Activated naive CD8-positive, alpha-beta T cell (primary cell): ENCODE data around the gene ZBTB46.

Source experiments
- H3K27ac Mint-ChIP-seq: one replicate; pipeline ENCODE4 v1.8.0; 2021; ENCODE audit warnings: mixed read lengths
- H3K27me3 Mint-ChIP-seq: one replicate; pipeline ENCODE4 v1.8.0; 2021; ENCODE audit warnings: mixed read lengths
- H3K36me3 Mint-ChIP-seq: one replicate; pipeline ENCODE4 v1.8.0; 2021; ENCODE audit warnings: mixed read lengths
- H3K4me1 Mint-ChIP-seq: one replicate; pipeline ENCODE4 v1.8.0; 2021; ENCODE audit warnings: low read depth, mixed read lengths
- H3K4me3 Mint-ChIP-seq: one replicate; pipeline ENCODE4 v1.8.0; 2021; ENCODE audit warnings: mild to moderate bottlenecking, mixed read lengths
- H3K9me3 Mint-ChIP-seq: one replicate; pipeline ENCODE4 v1.8.0; 2021; ENCODE audit warnings: low read depth, mixed read lengths

ZBTB46 gene

DNA sequence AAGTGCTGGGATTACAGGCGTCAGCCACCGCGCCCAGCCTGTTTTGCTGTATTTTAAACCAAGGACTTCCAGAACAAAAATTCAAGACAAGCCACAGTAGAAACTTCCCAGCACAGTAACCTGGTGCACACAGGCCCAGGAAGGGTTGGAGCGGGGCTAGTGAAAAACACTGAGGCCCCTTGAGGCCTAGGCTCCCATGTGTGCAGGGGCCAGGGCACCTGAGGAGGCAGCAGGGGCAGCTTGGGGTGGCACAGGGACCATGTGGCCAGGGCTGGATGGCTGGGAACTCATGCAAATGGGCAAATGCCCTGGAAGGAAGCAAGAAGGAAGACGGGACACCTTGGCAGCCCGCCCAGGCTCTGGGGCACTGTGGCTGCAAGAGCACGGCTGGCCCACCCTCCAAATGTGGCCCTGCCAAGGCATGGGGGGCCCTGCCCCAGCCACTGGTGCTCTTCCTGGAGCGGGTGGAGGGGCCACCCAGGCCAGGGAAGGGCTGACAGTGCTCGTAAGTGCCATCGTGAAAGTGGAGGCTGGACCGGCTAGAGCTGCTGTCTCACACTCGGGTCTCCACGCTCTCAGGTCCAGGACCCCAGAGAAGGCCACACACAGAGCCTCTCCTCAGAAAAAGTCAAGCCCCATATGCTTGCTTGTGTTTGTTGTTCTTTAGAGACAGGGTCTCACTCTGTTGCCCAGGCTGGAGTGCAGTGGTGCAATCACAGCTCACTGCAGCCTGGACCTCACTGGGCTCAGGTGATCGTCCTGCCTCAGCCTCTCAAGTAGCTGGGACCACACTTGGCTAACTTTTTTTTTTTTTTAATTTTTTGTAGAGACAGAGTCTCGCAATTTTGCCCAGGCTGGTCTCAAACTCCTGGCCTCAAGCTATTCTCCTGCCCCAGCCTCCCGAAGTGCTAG, 81.2 kb downstream of the ZBTB46 start:
- no peaks in the 10 kb centered on the region for H3K9me3 Mint-ChIP-seq
- no peak overlapping the region for H3K4me3 Mint-ChIP-seq
- no peaks in the 10 kb centered on the region for H3K36me3 Mint-ChIP-seq

DNA sequence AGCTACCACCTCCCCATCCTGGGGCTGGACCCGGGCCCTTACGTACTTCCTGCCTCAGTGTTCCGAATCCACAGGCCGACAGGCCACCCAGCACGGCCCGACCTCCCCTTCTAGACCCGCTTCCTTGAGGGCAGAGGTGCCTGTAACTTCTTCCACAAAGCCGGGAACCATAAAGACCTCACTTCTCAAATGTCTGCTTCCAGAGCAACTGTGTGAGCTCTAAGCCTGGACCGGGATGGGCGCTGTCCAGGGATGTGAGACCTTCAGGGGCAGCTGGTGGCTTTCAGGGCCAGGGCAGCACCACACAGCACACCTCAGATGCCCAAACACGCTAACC, 82.2 kb downstream of the ZBTB46 start:
- no peaks in the 10 kb centered on the region for H3K36me3 Mint-ChIP-seq
- no peak overlapping the region for H3K27ac Mint-ChIP-seq
- H3K4me1 Mint-ChIP-seq: peaks cover 25% of the 10 kb centered on the region
- no peaks in the 10 kb centered on the region for H3K9me3 Mint-ChIP-seq
- H3K27me3 Mint-ChIP-seq: no peaks in the 10 kb centered on the region
- no peak overlapping the region for H3K4me3 Mint-ChIP-seq

More for the DNA sequence above, 81.2 kb downstream of the ZBTB46 start:
- Mint-ChIP-seq H3K4me1 (peaks cover 25% of the 10 kb centered on the region), H3K27me3 (no peaks in the 10 kb centered on the region), H3K27ac (no peak overlapping the region)

DNA sequence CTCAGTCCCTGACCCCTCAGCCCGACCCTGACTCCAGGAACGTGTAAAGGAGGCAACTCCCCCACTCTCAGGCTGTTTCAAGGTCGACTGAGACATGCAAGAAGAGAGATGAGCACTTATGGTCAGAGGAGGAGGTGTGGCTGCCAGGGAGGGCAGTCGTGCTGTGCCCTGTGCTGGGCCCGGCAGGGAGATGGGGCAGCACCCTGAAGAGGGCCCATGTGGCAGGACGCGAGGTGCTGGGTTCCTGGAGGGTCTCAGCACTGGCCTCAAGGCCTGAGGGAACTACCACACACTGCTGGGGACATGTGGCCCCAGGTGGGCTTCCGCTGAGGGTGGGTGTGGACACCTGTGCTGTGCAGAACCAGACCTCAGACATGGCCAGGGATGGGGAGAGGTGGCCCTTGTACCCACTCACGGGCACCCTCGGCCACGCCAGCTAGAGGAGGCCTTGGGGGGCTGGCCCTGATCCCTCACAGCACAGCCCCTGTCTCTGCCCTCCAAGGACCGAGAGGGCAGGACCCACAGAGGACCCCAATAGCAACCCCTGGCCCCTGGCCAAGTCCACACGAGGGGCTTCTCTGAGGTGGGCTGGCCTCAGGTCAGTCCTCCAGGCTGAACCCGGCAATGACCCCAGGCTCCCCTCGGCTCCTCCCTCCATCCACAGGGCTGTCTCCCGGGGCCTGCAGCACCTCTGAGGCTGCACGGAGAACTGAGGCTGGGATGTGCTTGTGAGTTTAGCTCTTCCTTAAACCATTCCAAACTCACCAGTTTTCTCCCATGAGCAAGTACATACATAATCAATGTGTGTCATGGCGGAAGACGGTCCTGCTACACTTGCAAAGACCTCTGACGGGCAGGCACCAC, 82.8 kb downstream of the ZBTB46 start:
- H3K27me3 Mint-ChIP-seq: no peaks in the 10 kb centered on the region
- no peak overlapping the region for H3K27ac Mint-ChIP-seq
- no peak overlapping the region for H3K4me3 Mint-ChIP-seq
- no peaks in the 10 kb centered on the region for H3K36me3 Mint-ChIP-seq
- no peaks in the 10 kb centered on the region for H3K9me3 Mint-ChIP-seq
- peaks cover 25% of the 10 kb centered on the region for H3K4me1 Mint-ChIP-seq

DNA sequence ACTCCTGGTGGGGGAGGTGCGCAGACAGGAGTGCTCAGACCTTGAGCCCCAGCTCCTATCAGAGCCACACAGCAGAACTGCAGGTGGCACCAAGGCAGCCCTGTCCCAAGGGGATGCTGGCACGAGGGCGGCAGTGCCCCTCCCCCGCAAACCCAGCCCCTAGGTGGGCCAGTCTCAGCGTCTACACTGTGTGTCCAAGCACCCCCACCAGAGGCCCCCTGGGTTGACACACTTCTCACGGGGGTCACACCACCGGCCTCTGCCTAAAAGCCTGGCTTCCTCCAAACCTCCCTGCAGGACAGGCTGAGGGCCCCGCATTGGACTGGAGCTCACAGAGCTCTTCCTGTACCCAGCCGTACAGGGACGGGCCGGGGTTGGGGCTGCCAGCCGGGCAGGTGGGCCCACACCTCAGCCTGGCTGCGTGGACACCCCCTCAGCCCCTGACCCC, 83.4 kb downstream of the ZBTB46 start:
- Mint-ChIP-seq H3K27me3 (no peaks in the 10 kb centered on the region), H3K27ac (no peak overlapping the region), H3K4me1 (peaks cover 25% of the 10 kb centered on the region), H3K4me3 (no peak overlapping the region), H3K36me3 (no peaks in the 10 kb centered on the region), H3K9me3 (no peaks in the 10 kb centered on the region)

DNA sequence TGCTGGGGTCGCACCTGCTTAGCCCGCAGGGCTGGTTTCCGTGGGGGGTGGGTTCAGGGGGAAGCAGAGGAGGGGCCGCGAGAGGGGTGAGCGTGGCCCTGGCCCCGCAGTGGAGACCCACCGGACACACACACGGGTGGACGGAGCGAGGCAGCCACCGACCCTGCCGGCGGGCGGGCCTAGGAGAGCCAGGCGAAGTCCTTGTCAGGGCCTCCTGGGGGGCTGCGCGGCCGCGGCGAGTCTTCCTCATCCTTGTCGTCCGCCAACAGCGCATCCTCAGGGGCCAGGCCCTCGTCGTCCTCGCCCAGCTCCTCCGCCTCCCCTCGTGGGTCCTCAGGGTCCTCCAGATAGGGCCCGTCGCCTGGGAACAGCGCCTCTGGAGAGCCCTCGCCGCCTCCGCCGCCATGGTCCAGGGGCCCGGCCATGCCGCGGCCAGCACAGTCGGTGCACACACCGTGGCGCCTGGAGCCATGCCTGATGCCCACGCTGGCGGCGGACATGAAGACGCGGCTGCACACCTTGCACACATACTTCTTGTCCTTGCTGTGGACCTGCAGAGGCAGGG, 84.2 kb downstream of the ZBTB46 start:
- peaks cover 21% of the 10 kb centered on the region for H3K4me1 Mint-ChIP-seq
- no peak overlapping the region for H3K27ac Mint-ChIP-seq
- no peak overlapping the region for H3K4me3 Mint-ChIP-seq
- H3K36me3 Mint-ChIP-seq: no peaks in the 10 kb centered on the region
- H3K9me3 Mint-ChIP-seq: no peaks in the 10 kb centered on the region
- H3K27me3 Mint-ChIP-seq: no peaks in the 10 kb centered on the region

DNA sequence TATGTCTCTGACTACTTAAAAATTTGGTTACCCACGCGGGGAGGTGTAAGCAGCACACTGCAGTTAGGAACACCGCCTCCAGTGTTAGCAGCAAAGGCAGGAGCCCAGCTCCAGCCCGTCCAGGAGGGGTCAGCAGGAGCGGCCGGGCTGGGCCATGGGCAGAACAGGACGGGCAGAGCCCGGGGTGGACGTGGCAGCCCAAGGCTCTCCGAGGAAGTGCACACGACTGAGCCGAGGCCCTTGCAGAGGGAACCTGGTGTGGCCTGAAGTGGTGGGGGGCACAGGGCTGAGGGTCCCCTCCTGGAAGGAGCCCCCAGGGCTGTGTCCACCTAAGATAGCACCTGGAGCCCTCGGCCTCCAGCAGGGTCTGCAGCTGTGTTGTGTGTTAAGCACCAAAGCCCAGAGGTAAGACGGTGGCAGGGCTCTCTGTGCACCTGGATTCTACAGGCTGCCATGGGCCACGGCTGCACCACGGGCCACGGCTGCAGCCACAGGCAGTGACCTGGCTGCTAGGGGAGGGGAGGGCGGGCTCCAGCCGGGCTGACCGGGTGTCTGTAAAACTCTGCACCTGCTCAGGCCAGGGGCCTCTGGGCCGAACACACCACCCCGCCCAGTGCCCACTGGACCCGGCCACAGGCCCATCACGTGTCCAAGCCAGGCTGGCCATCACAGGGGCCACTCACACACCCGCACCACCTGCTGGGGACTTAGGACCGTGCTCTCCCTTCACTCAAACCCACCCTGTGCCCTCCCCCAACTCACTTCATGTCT, 84.9 kb downstream of the ZBTB46 start:
- no peaks in the 10 kb centered on the region for H3K36me3 Mint-ChIP-seq
- peaks cover 19% of the 10 kb centered on the region for H3K4me1 Mint-ChIP-seq
- no peaks in the 10 kb centered on the region for H3K9me3 Mint-ChIP-seq
- no peaks in the 10 kb centered on the region for H3K27me3 Mint-ChIP-seq
- no peak overlapping the region for H3K4me3 Mint-ChIP-seq
- H3K27ac Mint-ChIP-seq: no peak overlapping the region

DNA sequence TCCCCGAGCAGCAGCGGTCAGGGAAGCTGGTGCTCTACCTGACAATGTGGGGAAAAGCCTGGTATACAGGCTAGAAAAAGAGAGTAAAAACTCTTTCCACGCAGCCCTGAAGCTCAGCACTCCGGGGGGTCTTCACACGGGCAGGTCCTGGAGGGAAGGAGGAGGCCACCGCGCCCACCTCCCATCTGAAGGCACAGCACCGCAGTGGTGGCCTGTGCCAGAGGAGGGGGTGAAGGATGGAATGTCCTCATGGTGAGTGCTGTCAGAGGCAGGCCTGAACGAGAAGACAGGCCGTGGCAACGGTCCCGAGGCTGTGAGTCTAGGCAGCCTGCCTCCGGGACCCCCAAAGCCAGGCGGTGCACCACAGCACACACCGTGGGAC, 85.6 kb downstream of the ZBTB46 start:
- Mint-ChIP-seq H3K4me1 (peaks cover 12% of the 10 kb centered on the region), H3K9me3 (no peaks in the 10 kb centered on the region), H3K36me3 (no peaks in the 10 kb centered on the region), H3K27ac (no peak overlapping the region), H3K27me3 (no peaks in the 10 kb centered on the region), H3K4me3 (no peak overlapping the region)

DNA sequence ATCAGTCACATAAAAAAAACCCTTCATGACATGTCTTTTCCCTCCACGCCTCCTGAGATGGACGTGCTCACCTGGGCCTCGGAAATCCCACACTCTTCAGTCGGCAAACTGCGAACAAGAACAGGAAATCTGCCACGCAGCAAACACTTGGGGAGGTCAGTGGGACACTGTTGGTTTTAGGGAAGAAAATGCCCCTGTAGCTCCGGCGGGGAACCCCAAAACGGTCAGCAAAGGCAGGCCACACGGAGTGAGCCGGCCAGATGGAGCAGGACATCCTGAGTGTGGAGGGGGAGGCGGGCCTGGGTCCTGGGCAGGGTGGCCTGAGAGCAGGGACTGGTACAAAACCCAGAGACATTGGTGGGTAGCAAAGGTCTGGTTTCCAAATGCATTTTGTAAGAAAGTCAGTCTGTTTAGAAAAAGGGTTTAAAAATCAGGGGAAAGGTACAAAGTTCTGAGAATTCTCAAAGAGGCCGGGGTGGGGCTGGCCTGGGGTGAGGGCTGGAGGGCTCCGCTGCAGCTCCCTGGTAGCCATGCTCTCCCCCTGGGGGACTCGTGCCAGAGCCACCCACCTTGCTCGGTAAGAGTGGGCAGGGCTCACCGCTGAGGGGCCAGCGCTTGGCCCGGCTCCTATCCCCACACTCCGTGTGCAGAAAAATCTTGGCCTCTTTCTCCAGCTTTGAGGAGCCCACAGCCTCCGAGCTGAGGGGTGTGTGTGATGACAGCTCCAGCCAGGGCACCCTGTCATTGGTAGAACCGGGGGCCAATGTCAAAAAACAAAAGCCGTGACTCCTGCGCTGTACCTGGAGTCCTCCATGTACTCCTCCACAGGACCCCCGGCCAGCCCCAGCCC, 86.3 kb downstream of the ZBTB46 start:
- H3K4me3 Mint-ChIP-seq: no peak overlapping the region
- no peaks in the 10 kb centered on the region for H3K27me3 Mint-ChIP-seq
- H3K4me1 Mint-ChIP-seq: peaks cover 9% of the 10 kb centered on the region
- H3K9me3 Mint-ChIP-seq: no peaks in the 10 kb centered on the region
- no peak overlapping the region for H3K27ac Mint-ChIP-seq
- no peaks in the 10 kb centered on the region for H3K36me3 Mint-ChIP-seq

DNA sequence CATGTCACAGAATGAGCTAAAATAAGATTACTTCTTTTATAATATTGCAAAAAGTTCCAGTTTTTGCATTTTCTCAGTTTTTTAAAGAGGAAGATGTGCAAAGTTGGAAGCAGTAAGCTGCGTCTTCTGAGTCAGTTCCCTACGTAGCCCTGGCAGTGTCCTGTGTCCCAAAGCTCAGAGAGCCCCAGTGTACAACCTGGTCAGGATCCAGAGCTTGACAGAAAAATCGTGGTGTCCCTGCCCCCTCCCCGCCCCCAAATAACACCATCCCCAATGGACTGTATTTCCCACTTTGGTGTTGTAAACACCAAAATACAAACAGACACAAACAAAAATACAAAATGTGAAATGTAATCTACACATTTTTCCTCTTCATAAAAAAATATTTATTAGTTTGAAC, 86.9 kb downstream of the ZBTB46 start:
- no peaks in the 10 kb centered on the region for H3K27me3 Mint-ChIP-seq
- H3K27ac Mint-ChIP-seq: no peak overlapping the region
- H3K9me3 Mint-ChIP-seq: no peaks in the 10 kb centered on the region
- no peaks in the 10 kb centered on the region for H3K36me3 Mint-ChIP-seq
- H3K4me1 Mint-ChIP-seq: peaks cover 4% of the 10 kb centered on the region
- H3K4me3 Mint-ChIP-seq: no peak overlapping the region

DNA sequence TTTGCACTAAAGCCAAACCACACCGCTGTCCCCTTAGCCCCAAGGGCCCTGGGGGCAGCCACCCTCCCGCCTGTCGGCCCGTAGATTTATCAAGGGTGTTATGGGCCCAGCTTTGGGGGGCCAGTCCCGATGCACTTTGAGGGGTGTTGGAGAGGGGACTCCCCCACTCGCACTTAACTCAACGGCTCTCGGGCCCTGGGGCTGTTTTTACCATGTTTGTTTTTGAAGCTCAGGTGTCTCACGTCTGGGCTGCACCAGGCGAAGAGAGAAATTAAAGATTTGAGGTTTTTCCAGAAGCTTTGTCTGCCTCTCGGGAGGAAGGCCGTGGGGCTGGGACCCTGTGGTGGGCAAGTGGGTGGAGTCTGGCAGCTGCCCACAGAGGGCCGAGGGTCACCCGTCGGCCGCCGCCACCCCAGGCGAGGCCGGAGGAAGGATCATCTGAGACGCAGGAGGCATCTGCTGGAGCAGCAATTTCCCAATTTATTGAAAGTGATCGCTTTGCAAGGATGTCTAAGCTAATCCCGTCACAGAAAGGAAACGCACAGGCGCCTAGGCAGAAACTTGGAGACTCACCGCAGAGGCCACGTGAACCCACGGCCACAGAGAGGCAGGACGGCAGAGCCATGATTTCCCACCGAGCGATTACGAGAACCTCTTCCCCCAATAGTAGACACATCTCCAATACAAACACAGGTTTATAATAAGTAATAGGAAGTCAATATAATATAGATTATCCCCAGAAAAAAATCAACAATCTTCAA, 87.7 kb downstream of the ZBTB46 start:
- Mint-ChIP-seq H3K27ac (no peak overlapping the region), H3K4me3 (no peak overlapping the region), H3K36me3 (no peaks in the 10 kb centered on the region)

DNA sequence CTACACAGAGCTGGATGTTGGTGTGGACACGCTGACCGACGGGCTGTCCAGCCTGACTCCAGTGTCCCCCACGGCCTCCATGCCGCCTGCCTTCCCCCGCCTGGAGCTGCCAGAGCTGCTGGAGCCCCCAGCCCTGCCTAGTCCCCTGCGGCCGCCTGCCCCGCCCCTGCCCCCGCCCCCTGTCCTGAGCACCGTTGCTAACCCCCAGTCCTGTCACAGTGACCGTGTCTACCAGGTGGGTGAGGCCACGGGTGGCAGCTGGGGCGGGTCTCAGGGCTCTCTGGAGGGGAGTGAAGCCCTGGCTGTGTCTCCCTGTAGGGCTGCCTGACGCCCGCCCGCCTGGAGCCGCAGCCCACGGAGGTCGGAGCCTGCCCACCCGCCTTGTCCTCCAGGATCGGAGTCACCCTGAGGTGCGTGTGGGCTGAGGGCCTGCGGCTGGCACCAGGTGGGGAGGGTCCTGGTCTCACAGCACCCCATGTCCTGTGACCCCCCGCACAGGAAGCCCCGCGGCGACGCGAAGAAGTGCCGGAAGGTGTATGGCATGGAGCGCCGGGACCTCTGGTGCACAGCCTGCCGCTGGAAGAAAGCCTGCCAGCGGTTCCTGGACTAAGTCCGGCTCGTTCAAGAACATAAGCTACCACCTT, 88.6 kb downstream of the ZBTB46 start:
- Mint-ChIP-seq H3K27me3 (no peaks in the 10 kb centered on the region), H3K4me1 (no peaks in the 10 kb centered on the region), H3K27ac (no peak overlapping the region), H3K9me3 (no peaks in the 10 kb centered on the region), H3K4me3 (no peak overlapping the region), H3K36me3 (no peaks in the 10 kb centered on the region)

More for the DNA sequence above, 87.7 kb downstream of the ZBTB46 start:
- H3K27me3 Mint-ChIP-seq: no peaks in the 10 kb centered on the region
- H3K4me1 Mint-ChIP-seq: no peaks in the 10 kb centered on the region
- no peaks in the 10 kb centered on the region for H3K9me3 Mint-ChIP-seq

DNA sequence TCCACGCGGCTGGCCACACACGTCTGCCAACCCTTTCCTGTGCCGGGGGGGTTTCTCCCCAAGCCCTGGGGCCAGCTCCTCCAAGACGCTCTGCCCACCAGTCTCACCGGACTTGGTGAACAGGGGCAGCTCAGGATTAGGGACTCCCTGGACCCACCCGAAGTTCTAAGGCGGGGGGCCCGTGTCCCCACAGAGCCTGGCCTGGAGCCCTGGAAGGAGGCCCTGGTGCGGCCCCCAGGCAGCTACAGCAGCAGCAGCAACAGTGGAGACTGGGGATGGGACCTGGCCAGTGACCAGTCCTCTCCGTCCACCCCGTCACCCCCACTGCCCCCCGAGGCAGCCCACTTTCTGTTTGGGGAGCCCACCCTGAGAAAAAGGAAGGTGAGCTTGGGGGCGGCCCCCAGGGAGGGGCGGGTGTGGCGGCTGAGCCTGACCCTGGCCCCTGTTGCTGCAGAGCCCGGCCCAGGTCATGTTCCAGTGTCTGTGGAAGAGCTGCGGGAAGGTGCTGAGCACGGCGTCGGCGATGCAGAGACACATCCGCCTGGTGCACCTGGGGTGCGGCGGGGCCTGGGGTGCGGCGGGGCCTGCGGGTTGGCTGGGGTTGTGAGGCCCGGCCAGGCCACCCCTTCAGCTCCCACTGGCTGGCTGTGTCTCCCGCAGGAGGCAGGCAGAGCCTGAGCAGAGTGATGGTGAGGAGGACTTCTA, 89.2 kb downstream of the ZBTB46 start:
- Mint-ChIP-seq H3K4me3 (no peak overlapping the region), H3K27ac (no peak overlapping the region), H3K4me1 (peaks cover 2% of the 10 kb centered on the region)

DNA sequence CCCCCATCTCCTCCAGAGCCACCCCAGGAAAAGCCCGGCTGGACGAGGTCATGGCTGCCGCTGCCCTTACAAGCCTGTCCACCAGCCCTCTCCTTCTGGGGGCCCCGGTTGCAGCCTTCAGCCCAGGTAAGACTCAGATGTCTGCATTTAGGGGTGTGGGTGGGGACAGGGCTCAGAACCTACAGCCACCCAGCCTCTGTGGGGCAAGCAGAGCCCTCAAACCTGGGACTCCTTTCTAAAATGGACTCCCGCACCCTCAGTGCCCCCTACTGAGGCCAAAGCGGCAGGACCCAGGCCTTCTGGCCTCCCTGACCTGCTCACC, 89.7 kb downstream of the ZBTB46 start:
- Mint-ChIP-seq H3K4me1 (peaks cover 7% of the 10 kb centered on the region), H3K36me3 (no peaks in the 10 kb centered on the region), H3K27ac (no peak overlapping the region), H3K4me3 (no peak overlapping the region), H3K9me3 (no peaks in the 10 kb centered on the region), H3K27me3 (no peaks in the 10 kb centered on the region)

More for the DNA sequence above, 89.2 kb downstream of the ZBTB46 start:
- Mint-ChIP-seq H3K27me3 (no peaks in the 10 kb centered on the region), H3K36me3 (no peaks in the 10 kb centered on the region), H3K9me3 (no peaks in the 10 kb centered on the region)
